Measurements from ENCODE around the gene CDH22. TPM values are rescaled to one million over a fixed set of nuclear protein-coding genes. Genes with fewer than 3 reads are reported as not detected.

CDH22 gene
- total and polyA plus RNA-seq, 9 of the 15 experiments (the other 6 are each of a cell fraction or from before 2014, with no cell fraction given): 0.07 to 0.08 TPM; not detected in 7

DNA sequence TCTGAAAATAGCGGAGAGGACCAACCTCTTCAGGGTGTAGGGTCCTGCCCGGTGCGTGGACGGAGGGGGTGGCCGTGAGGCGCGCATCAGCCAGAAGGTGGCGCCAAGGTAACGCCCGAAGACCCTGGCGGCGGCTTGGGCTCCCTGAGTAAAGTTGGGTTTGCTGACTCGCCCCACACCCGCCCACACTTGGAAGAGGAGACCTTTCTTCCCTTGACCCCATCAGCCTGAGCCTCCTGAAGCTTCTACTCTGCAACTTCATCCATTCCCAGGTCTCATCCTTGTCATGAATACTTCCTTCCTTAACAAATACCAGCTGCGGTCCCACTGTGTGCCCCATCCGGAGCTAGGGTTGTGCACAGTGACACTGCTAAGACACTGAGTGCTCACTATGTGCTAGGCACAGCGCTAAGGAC lies 175.6 kb downstream of the CDH22 start (continued):
- TF ChIP-seq SMC3 (conservative IDR thresholded peaks at IDR 0.05; ENCODE audit: insufficient read depth, low read depth, low read length) (peak; percentile 93), CUX1 (CRISPR knock-in tag; IDR thresholded peaks at IDR 0.05) (no peak), ZFP36 (IDR thresholded peaks at IDR 0.05; ENCODE audit: low read depth, low read length, partially characterized antibody) (peak; percentile 35), CTBP1 (IDR thresholded peaks at IDR 0.05; ENCODE audit: borderline replicate concordance) (0 out of 2 replicates have a peak, but pooled peaks have one; percentile 11), NFE2 (IDR thresholded peaks at IDR 0.05; ENCODE audit: low read depth) (peak; percentile 41; the same call in 1 of the 2 replicates), FOXJ2 (tag; IDR thresholded peaks at IDR 0.05) (no peak), FIP1L1 (IDR thresholded peaks at IDR 0.05; ENCODE audit: low read depth, low read length, poor library complexity, severe bottlenecking) (no peak), ATF1 (CRISPR knock-in tag; IDR thresholded peaks at IDR 0.05) (no peak), ATF1 (tag; IDR thresholded peaks at IDR 0.05) (peak; percentile 21; the same call in 1 of the 2 replicates), NR1H2 (CRISPR knock-in tag; IDR thresholded peaks at IDR 0.05) (no peak), UBTF (IDR thresholded peaks at IDR 0.05; ENCODE audit: borderline replicate concordance in 1 of 2, low read depth in 2 of 2, low read length in 2 of 2) (no peak), ZNF165 (CRISPR knock-in tag; IDR thresholded peaks at IDR 0.05; ENCODE audit: borderline replicate concordance) (no peak), RB1 (IDR thresholded peaks at IDR 0.05; ENCODE audit: low read depth) (peak; percentile 59), JUND (IDR thresholded peaks at IDR 0.05; ENCODE audit: borderline replicate concordance, low read depth, low read length) (0 out of 2 replicates have a peak, but pooled peaks have one; percentile 17), JUND (tag; IDR thresholded peaks at IDR 0.05; ENCODE audit: borderline replicate concordance, low read depth, low read length) (no peak)
- TF ChIP-seq, protein P1, sequence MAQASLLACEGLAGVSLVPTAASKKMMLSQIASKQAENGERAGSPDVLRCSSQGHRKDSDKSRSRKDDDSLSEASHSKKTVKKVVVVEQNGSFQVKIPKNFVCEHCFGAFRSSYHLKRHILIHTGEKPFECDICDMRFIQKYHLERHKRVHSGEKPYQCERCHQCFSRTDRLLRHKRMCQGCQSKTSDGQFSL (CRISPR knock-in tag; IDR thresholded peaks at IDR 0.05): peak; percentile 67; the same call in 1 of the 2 replicates
- TF ChIP-seq, protein P1 (tag; IDR thresholded peaks at IDR 0.05): no peak
- TF ChIP-seq, protein P2, sequence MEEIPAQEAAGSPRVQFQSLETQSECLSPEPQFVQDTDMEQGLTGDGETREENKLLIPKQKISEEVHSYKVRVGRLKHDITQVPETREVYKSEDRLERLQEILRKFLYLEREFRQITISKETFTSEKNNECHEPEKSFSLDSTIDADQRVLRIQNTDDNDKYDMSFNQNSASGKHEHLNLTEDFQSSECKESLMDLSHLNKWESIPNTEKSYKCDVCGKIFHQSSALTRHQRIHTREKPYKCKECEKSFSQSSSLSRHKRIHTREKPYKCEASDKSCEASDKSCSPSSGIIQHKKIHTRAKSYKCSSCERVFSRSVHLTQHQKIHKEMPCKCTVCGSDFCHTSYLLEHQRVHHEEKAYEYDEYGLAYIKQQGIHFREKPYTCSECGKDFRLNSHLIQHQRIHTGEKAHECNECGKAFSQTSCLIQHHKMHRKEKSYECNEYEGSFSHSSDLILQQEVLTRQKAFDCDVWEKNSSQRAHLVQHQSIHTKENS (CRISPR knock-in tag; IDR thresholded peaks at IDR 0.05): no peak
